Occipital lobe (tissue), 2 donors: Measurements from ENCODE around the gene CCDC85B. TPM values are rescaled to one million over a fixed set of nuclear protein-coding genes. Genes with fewer than 3 reads are reported as not detected.
"Not testable (repeated sequence)": the region's sequence is repeated elsewhere in the genome, so short reads cannot be mapped to it uniquely, and the experiment has no call there.

Experiments
- DNase-seq: peaks from one replicate; lab custom pipeline; 2025; lab: John Stamatoyannopoulos, UW
- total RNA-seq: library from RNA; depleted of rRNA; stranded (reverse); fragments of >200 nt; gene quantifications from one replicate; pipeline ENCODE4 v1.2.3, GENCODE V29; 2014

CCDC85B gene
- total RNA-seq: 14.0 TPM

- DNase-seq: peak; percentile 96
Measured at GRCh38 chr11:65890324-65891218, at the start of gene CCDC85B. Gene CCDC85B, plus strand, starts transcription at chr11:65890673. Its CDS starts 111 bp downstream, at chr11:65890784.

DNA sequence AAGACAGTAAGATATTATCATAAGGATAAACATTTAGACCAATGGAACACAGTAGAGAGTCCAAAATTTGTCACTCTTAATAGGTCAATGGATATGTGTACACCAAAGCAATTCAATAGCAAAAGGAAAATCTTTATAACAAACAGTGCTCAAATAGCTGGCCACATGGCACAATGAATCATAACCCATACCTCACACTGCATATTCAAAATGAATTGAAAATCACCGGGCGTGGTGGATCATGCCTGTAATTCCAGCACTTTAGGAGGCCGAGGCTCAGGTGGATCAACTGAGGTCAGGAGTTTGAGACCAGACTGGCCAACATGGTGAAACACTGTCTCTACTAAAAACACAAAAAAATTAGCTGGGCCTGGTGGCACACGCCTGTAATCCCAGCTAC, 48.3 kb upstream of the CCDC85B start:
- no peak for DNase-seq

DNA sequence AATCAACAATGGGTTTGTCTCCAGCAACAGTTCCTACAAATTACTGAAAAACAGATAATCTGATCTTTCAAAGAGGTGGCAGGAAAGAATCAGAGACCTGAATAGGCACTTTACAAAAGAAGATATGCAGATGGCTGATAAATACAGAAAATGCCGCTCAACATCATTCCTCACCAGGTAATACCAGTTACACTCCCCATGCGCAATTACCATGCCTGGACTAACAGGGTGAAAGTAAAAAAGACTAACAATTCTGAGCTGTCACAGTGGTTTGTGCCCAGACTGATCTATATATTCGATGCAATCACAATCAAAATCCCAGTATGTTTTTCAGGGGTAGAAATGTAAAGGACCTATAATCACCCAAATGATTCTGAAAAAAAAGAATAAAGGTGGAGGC, 46.7 kb upstream of the CCDC85B start:
- no peak for DNase-seq

GRCh38 chr11:65844231-65844872, 46.1 kb upstream of the CCDC85B start:
- no peak for DNase-seq

DNA sequence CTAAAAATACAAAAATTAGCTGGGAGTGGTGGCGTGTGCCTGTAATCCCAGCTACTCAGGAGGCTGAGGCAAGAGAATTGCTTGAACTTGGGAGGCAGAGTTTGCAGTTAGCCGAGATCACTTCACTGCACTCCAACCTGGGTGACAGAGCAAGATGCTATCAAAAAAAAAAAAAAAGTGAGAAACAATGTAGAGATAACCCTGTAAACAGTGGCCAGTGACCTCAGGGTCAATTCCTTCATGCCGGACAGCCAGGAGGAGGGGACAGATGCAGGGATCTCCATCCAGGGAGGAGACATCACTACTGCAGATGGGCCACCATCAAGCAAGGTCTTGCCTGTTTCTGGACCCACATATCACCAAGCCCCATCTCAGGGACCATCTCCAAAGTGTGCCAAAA, 42.7 kb upstream of the CCDC85B start:
- DNase-seq: no peak

GRCh38 chr11:65848693-65849092, 41.8 kb upstream of the CCDC85B start:
- DNase-seq: not testable (repeated sequence)

DNA sequence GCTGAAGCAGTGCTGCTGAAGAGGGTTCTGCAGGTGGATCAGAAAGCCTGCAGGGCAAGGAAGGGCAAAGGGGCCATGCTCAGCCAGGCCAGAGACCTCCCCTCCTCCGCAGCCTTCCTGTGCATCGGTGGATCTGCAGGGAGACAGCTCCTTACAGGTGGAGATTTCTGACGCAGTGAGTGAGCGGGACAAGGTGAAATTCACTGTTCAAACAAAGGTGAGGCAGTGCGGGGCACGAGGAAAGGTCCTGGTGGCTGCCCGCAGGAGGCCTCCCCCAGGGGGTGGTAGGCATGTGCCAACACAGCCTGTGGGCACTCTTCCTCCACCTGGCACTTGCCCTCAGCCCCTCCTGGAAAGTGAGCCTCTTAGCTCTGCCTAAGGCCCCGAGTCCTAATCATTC, 41.1 kb upstream of the CCDC85B start:
- no peak for DNase-seq

DNA sequence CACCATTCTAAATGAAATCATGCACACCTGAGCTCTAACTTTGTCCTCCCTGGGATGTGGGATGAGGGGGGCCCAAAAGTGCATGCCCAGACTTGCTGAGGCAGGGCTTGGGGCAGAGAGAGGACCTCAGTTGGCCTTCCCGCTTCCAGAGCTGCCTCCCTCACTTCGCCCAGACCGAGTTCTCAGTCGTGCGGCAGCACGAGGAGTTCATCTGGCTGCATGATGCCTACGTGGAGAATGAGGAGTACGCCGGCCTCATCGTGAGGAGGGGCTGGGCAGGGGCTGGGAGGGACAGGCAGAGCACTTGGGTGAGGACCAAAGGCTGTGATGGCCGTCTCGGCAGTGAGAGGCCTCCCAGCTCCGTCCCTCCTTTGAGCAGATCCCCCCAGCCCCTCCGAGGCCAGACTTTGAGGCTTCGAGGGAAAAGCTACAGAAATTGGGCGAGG, 40.7 kb upstream of the CCDC85B start:
- no peak for DNase-seq

- no peak for DNase-seq
Measured at GRCh38 chr11:65850217-65851082, 40.0 kb upstream of the CCDC85B start.

DNA sequence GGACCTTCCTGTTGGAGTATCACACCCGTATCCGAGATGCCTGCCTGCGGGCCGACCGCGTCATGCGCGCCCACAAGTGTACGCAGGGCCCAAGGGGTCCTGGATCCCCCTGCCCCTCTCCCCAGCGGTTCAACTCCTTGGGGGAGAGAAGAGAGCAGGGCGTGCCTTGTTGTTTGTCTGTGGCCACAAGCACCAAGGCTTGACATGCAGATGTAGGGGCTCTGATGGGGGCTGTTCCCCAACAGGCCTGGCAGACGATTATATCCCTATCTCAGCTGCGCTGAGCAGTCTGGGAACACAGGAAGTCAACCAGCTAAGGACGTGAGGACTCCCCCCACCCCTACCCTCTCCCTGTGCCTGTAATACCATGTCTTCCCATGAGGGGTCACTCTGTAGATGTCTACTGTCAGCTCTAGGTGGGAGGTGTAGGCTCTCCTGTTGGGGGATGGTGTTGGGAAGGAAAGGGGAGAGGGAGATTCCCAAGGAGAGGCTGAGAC, 39.3 kb upstream of the CCDC85B start:
- DNase-seq: no peak

GRCh38 chr11:65851811-65852507, 38.5 kb upstream of the CCDC85B start:
- DNase-seq: no peak

- DNase-seq: no peak
Measured at GRCh38 chr11:65852508-65853245, 37.8 kb upstream of the CCDC85B start.

GRCh38 chr11:65853246-65853979, 37.1 kb upstream of the CCDC85B start:
- DNase-seq: no peak

DNA sequence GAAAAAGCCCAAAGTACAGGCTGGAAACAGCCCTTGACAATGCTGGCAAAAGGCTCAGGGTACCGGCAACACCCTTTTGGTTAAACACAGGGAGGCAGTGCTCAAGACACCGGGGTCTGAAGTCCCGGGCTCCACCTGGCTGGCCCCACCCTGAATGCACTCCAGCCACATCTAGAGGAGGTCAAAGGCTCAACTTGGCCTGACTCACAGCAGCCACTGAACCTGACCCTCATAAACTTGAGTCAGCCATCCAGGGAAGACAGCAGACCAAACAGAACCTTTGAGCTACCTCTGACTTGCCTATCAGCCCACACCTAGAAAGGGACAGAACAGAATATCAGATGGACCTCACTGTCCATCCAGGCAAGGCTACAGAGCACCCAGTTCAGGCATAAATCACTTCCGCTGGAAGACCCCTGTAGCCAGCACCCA, 36.3 kb upstream of the CCDC85B start:
- no peak for DNase-seq

DNA sequence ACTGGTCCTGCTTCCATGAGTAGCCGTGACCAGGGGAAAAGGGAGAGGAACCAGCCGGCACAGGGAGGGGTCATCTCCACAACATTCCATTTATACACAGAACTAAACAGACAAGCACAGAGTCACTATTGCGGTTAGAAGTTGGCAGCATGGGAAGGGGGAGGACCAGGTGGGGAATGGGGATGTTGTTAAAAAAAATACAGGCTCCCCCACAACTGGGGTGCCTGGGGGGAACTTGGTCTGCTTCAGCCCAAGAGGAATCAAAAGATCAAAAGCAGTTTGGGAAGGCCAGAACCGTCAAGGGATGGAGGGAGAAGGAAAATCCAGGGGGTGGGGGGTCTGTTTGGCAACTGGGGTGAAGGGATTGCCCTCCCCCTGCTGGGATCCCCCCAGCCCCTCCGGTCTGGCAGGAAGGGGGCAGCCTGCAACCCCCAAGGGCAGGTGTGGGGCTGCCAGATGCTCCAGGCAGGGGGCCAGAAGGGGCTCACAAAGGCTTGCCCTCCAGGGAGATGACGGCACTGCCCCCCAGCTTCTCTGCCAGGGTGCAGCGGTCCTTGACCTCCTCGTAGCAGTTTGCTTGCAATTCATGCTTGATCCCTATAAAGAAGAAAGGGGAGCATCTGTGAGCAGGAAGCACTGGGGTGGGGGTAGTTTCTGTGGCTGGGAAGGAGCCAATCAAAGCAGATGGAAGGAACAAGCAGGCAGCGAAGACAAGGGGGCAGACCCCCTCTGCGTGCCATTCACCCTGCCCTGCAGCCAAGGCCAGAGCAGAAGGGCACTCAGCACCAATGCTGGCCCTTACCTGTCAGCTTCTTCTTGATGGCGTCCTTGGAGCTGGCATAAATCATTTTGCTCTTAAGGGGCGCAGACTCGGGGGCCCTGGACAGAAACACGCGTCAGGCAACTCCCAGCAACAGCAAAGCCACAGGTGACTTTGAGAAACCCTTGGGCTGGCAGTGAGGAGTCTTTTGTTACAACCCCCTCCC, 35.3 kb upstream of the CCDC85B start:
- no peak for DNase-seq

- DNase-seq: no peak
Measured at GRCh38 chr11:65855927-65856363, 34.5 kb upstream of the CCDC85B start.

DNA sequence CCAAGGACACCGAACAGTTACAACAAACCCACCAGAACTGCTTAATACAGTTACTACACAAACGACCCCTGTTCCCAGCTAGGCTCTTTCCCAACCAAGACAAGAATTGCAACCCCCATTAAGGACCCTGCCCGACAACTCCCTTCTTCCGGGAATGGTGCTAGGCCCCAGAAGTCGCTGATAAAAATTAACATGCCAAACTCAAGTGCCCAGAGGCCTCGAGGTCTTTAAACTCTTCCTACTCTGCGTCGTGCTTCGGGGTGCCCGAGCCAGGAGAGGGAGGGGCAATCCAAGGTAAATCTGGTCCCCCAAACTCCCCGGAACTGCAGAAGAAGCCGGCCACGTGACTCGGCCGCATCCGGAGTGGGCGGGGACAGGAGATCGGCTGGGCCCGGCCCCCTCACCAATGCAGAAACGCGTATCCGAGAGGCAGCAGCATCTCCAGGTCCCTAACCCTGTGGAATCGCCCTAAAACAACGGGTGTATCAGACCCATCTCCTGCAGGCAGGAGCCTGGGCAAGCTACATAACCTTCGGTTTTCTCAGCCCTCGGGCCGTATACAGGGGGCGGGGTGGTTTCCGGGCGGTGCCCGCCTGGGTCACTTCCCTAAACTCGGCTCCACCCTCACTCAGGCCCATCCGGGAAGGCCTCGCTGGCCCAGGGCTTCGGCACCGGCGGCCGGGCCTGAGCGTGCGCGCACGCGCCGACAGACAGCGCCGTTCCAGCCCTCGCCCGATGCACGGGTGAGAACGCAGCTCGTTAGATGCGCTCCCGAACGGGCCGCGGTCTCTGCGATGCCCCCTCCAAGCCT, 33.6 kb upstream of the CCDC85B start:
- DNase-seq: peak; percentile 82
